Ovary (tissue), 3 donors: Measurements from ENCODE around the gene B3GALT5.

ENCODE experiments used
- EP300 ChIP-seq: sonication (generic); formaldehyde crosslinking; IDR thresholded peaks from one replicate; pipeline ENCODE4 v1.6.1; 2017; ENCODE audit warnings: antibody characterized with exemption
- POLR2A ChIP-seq: fragments of 450-650 bp; IDR thresholded peaks from one replicate; pipeline ENCODE4 v1.6.1; 2017; ENCODE audit warnings: antibody characterized with exemption, mild to moderate bottlenecking, moderate library complexity
- TF ChIP-seq, protein P1 (sequence below), 3 donors: fragments of 450-650 bp in 2 of 3; fragments of 200-600 bp in 1 of 3; IDR thresholded peaks; one replicate each; pipeline versions ENCODE4 v1.5.1 to v1.8.0; 2016 to 2022; ENCODE audit warnings: antibody characterized with exemption in 3 of 3, mild to moderate bottlenecking in 1 of 3
- donor health status: DM: no; HTN: no; CAD: no.

DNA sequence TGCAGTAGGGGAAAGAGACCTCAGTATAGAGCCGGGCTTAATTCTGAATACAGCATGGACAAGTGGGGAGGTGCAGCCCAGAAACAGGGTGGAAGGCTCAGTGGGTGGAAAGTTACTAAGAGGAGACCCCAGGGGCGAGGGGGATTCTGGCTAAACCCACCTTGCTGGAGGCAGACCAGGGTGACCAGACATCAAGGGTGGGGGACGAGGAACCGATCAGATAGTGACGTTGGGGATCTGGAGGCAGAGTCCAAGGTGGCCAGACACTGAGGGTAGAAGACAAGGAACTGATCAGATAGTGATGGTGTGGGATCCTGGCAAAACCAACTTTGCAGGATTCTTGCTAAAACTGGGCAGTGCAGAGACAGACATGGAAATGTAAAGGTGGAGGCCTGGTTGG is 36.8 kb downstream of the B3GALT5 start:
- TF ChIP-seq EP300 (no peak), POLR2A (no peak)
- TF ChIP-seq, protein P1, sequence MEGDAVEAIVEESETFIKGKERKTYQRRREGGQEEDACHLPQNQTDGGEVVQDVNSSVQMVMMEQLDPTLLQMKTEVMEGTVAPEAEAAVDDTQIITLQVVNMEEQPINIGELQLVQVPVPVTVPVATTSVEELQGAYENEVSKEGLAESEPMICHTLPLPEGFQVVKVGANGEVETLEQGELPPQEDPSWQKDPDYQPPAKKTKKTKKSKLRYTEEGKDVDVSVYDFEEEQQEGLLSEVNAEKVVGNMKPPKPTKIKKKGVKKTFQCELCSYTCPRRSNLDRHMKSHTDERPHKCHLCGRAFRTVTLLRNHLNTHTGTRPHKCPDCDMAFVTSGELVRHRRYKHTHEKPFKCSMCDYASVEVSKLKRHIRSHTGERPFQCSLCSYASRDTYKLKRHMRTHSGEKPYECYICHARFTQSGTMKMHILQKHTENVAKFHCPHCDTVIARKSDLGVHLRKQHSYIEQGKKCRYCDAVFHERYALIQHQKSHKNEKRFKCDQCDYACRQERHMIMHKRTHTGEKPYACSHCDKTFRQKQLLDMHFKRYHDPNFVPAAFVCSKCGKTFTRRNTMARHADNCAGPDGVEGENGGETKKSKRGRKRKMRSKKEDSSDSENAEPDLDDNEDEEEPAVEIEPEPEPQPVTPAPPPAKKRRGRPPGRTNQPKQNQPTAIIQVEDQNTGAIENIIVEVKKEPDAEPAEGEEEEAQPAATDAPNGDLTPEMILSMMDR (IDR thresholded peaks at IDR 0.05) = no peak
